Measurements from ENCODE around the gene PAXX.

Gene PAXX

GRCh38 chr9:137034039-137034708 is 42.0 kb downstream of the PAXX start:
- DNase-seq: peak; percentile 59 to 69

GRCh38 chr9:137034709-137035506 is 42.7 kb downstream of the PAXX start:
- peak; percentile 55 to 79 for DNase-seq

- no peak for DNase-seq
These were observed 43.2 kb downstream of the PAXX start for GRCh38 chr9:137035507-137035834.

GRCh38 chr9:137035937-137036336 is 43.7 kb downstream of the PAXX start:
- no peak for DNase-seq

- DNase-seq: no peak
These were observed 44.8 kb downstream of the PAXX start for GRCh38 chr9:137037035-137037434.

- DNase-seq: no peak
These were observed 45.3 kb downstream of the PAXX start for GRCh38 chr9:137037483-137037882.

GRCh38 chr9:137038916-137039315 is 46.7 kb downstream of the PAXX start:
- DNase-seq: no peak

GRCh38 chr9:137039611-137040366 is 47.6 kb downstream of the PAXX start:
- no peak for DNase-seq

- DNase-seq: no peak
These were observed 48.3 kb downstream of the PAXX start for GRCh38 chr9:137040568-137040967.

GRCh38 chr9:137041124-137041523 is 48.9 kb downstream of the PAXX start:
- no peak for DNase-seq

- no peak for DNase-seq
These were observed 50.8 kb downstream of the PAXX start for GRCh38 chr9:137042751-137043727.
